HFFc6 (cell line): Measurements from ENCODE around the gene S100P. TPM values are rescaled to one million over a fixed set of nuclear protein-coding genes. Genes with fewer than 3 reads are reported as not detected.

Experiments used
- DNase-seq: peaks from one replicate; pipeline ENCODE4 v3.0.0-alpha.2; 2018
- H3K27ac Mint-ChIP-seq: 2 replicates; pipeline ENCODE4 v1.8.0; 2020; ENCODE audit warnings: mild to moderate bottlenecking, mixed read lengths
- H3K27me3 Mint-ChIP-seq: 2 replicates; pipeline ENCODE4 v1.8.0; 2021; ENCODE audit warnings: mild to moderate bottlenecking, moderate library complexity, mixed read lengths; ENCODE audit not compliant: insufficient read depth
- H3K36me3 Mint-ChIP-seq: 2 replicates; pipeline ENCODE4 v1.8.0; 2021; ENCODE audit warnings: low read depth, mixed read lengths
- H3K4me1 Mint-ChIP-seq: 2 replicates; pipeline ENCODE4 v1.8.0; 2020; ENCODE audit warnings: low read depth, mixed read lengths
- H3K4me3 Mint-ChIP-seq: 2 replicates; pipeline ENCODE4 v1.8.0; 2020; ENCODE audit warnings: mild to moderate bottlenecking, moderate library complexity, mixed read lengths
- H3K9me3 Mint-ChIP-seq: 2 replicates; pipeline ENCODE4 v1.8.0; 2020; ENCODE audit warnings: mild to moderate bottlenecking, mixed read lengths
- CTCF ChIP-seq: fragments of 200-600 bp; sonication (generic); IDR thresholded peaks from 2 replicates; pipeline ENCODE4 v1.5.0; 2021; ENCODE audit warnings: antibody characterized with exemption, mild to moderate bottlenecking
- total RNA-seq, 6 experiments: library from RNA; stranded (reverse); fragmentation: NEBNext Ultra II Directional; extraction: Animal tissue kit (Norgen Biotek cat#: 25700); gene quantifications; 2 replicates in 1 of 6; 3 replicates in 5 of 6; pipeline ENCODE4 v1.2.3, GENCODE V29; 2021

S100P gene
- total RNA-seq, 6 experiments from 2014 or later: not detected

- H3K27me3 Mint-ChIP-seq: peaks cover 2% of the 10 kb centered on the region
- no peak for TF ChIP-seq CTCF
- DNase-seq: no peak
- H3K27ac Mint-ChIP-seq: no peak overlapping the region
- peaks cover under 1% of the 10 kb centered on the region; the same call in 1 of the 2 replicates for H3K36me3 Mint-ChIP-seq
- H3K4me3 Mint-ChIP-seq: no peak overlapping the region
- H3K4me1 Mint-ChIP-seq: peaks cover 13% of the 10 kb centered on the region
- H3K9me3 Mint-ChIP-seq: peaks cover 5% of the 10 kb centered on the region; the same call in 1 of the 2 replicates
Observed at GRCh38 chr4:6727081-6727942, 33.6 kb downstream of the S100P start.

- no peak overlapping the region for H3K4me3 Mint-ChIP-seq
- H3K4me1 Mint-ChIP-seq: peaks cover 18% of the 10 kb centered on the region
- TF ChIP-seq CTCF: no peak
- DNase-seq: no peak
- H3K9me3 Mint-ChIP-seq: peaks cover 5% of the 10 kb centered on the region; the same call in 1 of the 2 replicates
- H3K36me3 Mint-ChIP-seq: peaks cover 3% of the 10 kb centered on the region; the same call in 1 of the 2 replicates
- no peak overlapping the region for H3K27ac Mint-ChIP-seq
- peaks cover 2% of the 10 kb centered on the region for H3K27me3 Mint-ChIP-seq
Observed at GRCh38 chr4:6727943-6728250, 34.2 kb downstream of the S100P start.

- Mint-ChIP-seq H3K27me3 (peaks cover 2% of the 10 kb centered on the region), H3K9me3 (peaks cover 5% of the 10 kb centered on the region; the same call in 1 of the 2 replicates), H3K27ac (no peak overlapping the region), H3K4me1 (peaks cover 18% of the 10 kb centered on the region), H3K4me3 (no peak overlapping the region), H3K36me3 (peaks cover 3% of the 10 kb centered on the region; the same call in 1 of the 2 replicates)
- DNase-seq: no peak
- TF ChIP-seq CTCF: peak; percentile 9; the same call in 1 of the 2 replicates
Observed at GRCh38 chr4:6728320-6729029, 34.8 kb downstream of the S100P start.

- Mint-ChIP-seq H3K4me1 (peaks cover 8% of the 10 kb centered on the region), H3K27ac (peak overlapping the region; percentile 99), H3K36me3 (peaks cover 3% of the 10 kb centered on the region; the same call in 1 of the 2 replicates), H3K4me3 (no peak overlapping the region), H3K9me3 (no peaks in the 10 kb centered on the region), H3K27me3 (peaks cover 2% of the 10 kb centered on the region)
- TF ChIP-seq CTCF: no peak
- DNase-seq: no peak
Observed at GRCh38 chr4:6730603-6731317, 37.1 kb downstream of the S100P start.

GRCh38 chr4:6731318-6731675 lies 37.6 kb downstream of the S100P start:
- H3K36me3 Mint-ChIP-seq: peaks cover 3% of the 10 kb centered on the region; the same call in 1 of the 2 replicates
- DNase-seq: no peak
- H3K9me3 Mint-ChIP-seq: no peaks in the 10 kb centered on the region
- peaks cover 8% of the 10 kb centered on the region for H3K4me1 Mint-ChIP-seq
- H3K27me3 Mint-ChIP-seq: peaks cover 2% of the 10 kb centered on the region
- TF ChIP-seq CTCF: no peak
- peak overlapping the region; percentile 99 for H3K27ac Mint-ChIP-seq
- H3K4me3 Mint-ChIP-seq: no peak overlapping the region
